Renal pelvis (tissue), 4 donors: ENCODE measurements around the gene CXCR3. TPM values are rescaled to one million over a fixed set of nuclear protein-coding genes. Genes with fewer than 3 reads are reported as not detected.
"Not testable (repeated sequence)": the region's sequence is repeated elsewhere in the genome, so short reads cannot be mapped to it uniquely, and the experiment has no call there.

Experiments used
- DNase-seq: peaks from one replicate; pipeline ENCODE4 v3.0.0-alpha.2; 2013
- polyA plus RNA-seq, 3 donors: library from polyadenylated mRNA; unstranded; fragments of 120-200 nt; gene quantifications; one replicate each; pipeline ENCODE4 v1.2.1, GENCODE V29; 2013; ENCODE audit not compliant: insufficient read length in 3 of 3

The CXCR3 gene
- polyA plus RNA-seq, 3 donors, result 0.10 to 0.27 TPM; not detected in 1

GRCh38 chrX:71609095-71609750, 9.1 kb downstream of the CXCR3 start:
- no peak for DNase-seq

- no peak for DNase-seq
These were observed 10.8 kb downstream of the CXCR3 start for GRCh38 chrX:71607488-71607887.

GRCh38 chrX:71606536-71607216, 11.6 kb downstream of the CXCR3 start:
- no peak for DNase-seq

GRCh38 chrX:71604796-71605568, 13.3 kb downstream of the CXCR3 start:
- DNase-seq, result no peak

GRCh38 chrX:71604141-71604540, 14.2 kb downstream of the CXCR3 start:
- no peak for DNase-seq

GRCh38 chrX:71603618-71604017, 14.7 kb downstream of the CXCR3 start:
- DNase-seq, result no peak

GRCh38 chrX:71599965-71600364, 18.3 kb downstream of the CXCR3 start:
- no peak for DNase-seq

GRCh38 chrX:71593210-71593609, 25.1 kb downstream of the CXCR3 start:
- DNase-seq, result not testable (repeated sequence)

GRCh38 chrX:71586929-71587328, 31.4 kb downstream of the CXCR3 start:
- no peak for DNase-seq

- DNase-seq, result no peak
These were observed 37.1 kb downstream of the CXCR3 start for GRCh38 chrX:71581210-71581609.

GRCh38 chrX:71579990-71580380, 38.3 kb downstream of the CXCR3 start:
- DNase-seq, result no peak

GRCh38 chrX:71579136-71579989, 38.9 kb downstream of the CXCR3 start:
- no peak for DNase-seq

- DNase-seq, result no peak
These were observed 39.8 kb downstream of the CXCR3 start, which contains the start of gene GCNA for GRCh38 chrX:71578253-71579135. Gene GCNA (plus strand): TSS chrX:71578437. CDS start chrX:71580822, 2,385 bp downstream.

GRCh38 chrX:71577682-71578081, 40.6 kb downstream of the CXCR3 start:
- no peak for DNase-seq

- no peak for DNase-seq
These were observed 44.7 kb downstream of the CXCR3 start for GRCh38 chrX:71573590-71573989.

- DNase-seq, result not testable (repeated sequence)
These were observed 46.9 kb downstream of the CXCR3 start for GRCh38 chrX:71571390-71571789.
